ENCODE results near the gene TRIM43B.
"Not testable (repeated sequence)": the region's sequence is repeated elsewhere in the genome, so short reads cannot be mapped to it uniquely, and the experiment has no call there.

TRIM43B gene

GRCh38 chr2:95509408-95509807 lies 24.9 kb upstream of the TRIM43B start:
- TF ChIP-seq, protein P1, sequence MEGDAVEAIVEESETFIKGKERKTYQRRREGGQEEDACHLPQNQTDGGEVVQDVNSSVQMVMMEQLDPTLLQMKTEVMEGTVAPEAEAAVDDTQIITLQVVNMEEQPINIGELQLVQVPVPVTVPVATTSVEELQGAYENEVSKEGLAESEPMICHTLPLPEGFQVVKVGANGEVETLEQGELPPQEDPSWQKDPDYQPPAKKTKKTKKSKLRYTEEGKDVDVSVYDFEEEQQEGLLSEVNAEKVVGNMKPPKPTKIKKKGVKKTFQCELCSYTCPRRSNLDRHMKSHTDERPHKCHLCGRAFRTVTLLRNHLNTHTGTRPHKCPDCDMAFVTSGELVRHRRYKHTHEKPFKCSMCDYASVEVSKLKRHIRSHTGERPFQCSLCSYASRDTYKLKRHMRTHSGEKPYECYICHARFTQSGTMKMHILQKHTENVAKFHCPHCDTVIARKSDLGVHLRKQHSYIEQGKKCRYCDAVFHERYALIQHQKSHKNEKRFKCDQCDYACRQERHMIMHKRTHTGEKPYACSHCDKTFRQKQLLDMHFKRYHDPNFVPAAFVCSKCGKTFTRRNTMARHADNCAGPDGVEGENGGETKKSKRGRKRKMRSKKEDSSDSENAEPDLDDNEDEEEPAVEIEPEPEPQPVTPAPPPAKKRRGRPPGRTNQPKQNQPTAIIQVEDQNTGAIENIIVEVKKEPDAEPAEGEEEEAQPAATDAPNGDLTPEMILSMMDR (conservative IDR thresholded peaks at IDR 0.05; ENCODE audit: low read length) = no peak
- H3K4me3 ChIP-seq (ENCODE audit: low read length) = no peak overlapping the region
- DNase-seq (ENCODE audit: low read depth) = no peak

DNA sequence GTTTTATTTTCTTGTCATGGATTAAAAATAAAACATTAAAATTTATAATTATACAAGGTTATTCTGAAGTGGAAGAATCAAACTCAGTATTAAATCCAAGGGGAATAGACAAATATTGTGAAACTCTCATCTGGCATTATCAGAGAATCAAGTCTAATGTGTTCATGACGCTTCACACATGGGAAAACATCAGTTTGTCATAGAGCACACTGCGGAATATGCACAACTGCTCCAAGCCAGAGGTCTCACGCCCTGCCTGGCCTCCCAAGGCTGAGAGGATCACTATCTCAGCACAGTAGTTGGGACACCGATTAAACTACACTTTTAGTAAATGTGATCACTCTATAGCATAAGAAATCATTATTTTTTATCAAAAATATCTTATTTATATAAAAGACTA lies 20.7 kb upstream of the TRIM43B start:
- TF ChIP-seq, protein P1 (conservative IDR thresholded peaks at IDR 0.05; ENCODE audit: low read length) = no peak
- H3K4me3 ChIP-seq (ENCODE audit: low read length) = no peak overlapping the region
- no peak for DNase-seq (ENCODE audit: low read depth)

DNA sequence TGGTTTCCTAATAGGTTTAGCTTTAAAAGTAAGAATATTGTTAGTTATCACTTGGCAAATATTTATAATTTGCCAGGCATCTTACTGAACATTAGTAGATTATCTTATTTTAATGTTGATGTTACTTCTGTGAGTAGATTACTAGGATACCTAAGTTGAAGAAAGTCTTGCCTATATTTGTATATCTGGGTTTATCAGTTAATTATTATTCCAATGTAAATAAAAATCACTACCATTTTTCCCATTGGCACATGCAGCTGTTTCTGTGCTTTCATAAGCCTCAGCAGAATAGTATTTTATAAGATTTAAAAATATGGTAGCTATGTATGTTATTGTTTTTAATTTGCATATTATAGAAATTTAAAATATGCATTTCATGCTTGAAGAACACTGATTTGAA lies 16.3 kb upstream of the TRIM43B start:
- no peak for DNase-seq (ENCODE audit: low read depth)
- TF ChIP-seq, protein P1 (conservative IDR thresholded peaks at IDR 0.05; ENCODE audit: low read length) = no peak
- H3K4me3 ChIP-seq (ENCODE audit: low read length) = no peak overlapping the region

- DNase-seq (ENCODE audit: low read depth); H3K4me3 ChIP-seq (ENCODE audit: low read length): not testable (repeated sequence)
These were observed 7.5 kb upstream of the TRIM43B start for GRCh38 chr2:95492076-95492475.

- DNase-seq (ENCODE audit: low read depth); H3K4me3 ChIP-seq (ENCODE audit: low read length): not testable (repeated sequence)
These were observed 9.5 kb downstream of the TRIM43B start for GRCh38 chr2:95475025-95475424.

- not testable (repeated sequence) for H3K4me3 ChIP-seq (ENCODE audit: low read length); DNase-seq (ENCODE audit: low read depth)
These were observed 16.6 kb downstream of the TRIM43B start for GRCh38 chr2:95467984-95468383.

GRCh38 chr2:95466572-95466971 lies 18.0 kb downstream of the TRIM43B start:
- not testable (repeated sequence) for H3K4me3 ChIP-seq (ENCODE audit: low read length); DNase-seq (ENCODE audit: low read depth)

DNA sequence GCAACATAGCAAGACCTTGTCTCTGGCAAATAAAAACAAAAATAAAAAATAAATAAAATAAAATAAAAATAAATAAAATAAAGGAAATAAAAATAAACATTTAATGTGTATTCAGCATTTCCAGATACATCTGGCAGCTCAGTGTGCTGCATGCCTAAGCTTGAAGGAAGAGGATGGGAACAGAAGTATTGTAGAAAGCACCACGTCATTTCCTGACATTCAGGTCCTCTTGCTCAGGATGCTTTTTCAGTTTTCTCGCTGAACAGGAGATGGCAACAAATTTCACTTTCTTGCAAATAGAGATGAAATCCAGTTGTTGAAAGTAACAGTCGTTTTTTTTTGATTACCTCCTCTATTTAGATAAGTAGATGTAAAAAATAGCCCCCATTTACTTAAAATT lies 21.3 kb downstream of the TRIM43B start:
- not testable (repeated sequence) for H3K4me3 ChIP-seq (ENCODE audit: low read length); DNase-seq (ENCODE audit: low read depth)

- DNase-seq (ENCODE audit: low read depth); H3K4me3 ChIP-seq (ENCODE audit: low read length): not testable (repeated sequence)
These were observed 39.2 kb downstream of the TRIM43B start for GRCh38 chr2:95445317-95445716.

GRCh38 chr2:95442474-95443099 lies 42.0 kb downstream of the TRIM43B start:
- not testable (repeated sequence) for DNase-seq (ENCODE audit: low read depth); H3K4me3 ChIP-seq (ENCODE audit: low read length)

- not testable (repeated sequence) for H3K4me3 ChIP-seq (ENCODE audit: low read length); DNase-seq (ENCODE audit: low read depth)
These were observed 48.7 kb downstream of the TRIM43B start for GRCh38 chr2:95435872-95436209.

- DNase-seq (ENCODE audit: low read depth); H3K4me3 ChIP-seq (ENCODE audit: low read length): not testable (repeated sequence)
These were observed 49.2 kb downstream of the TRIM43B start for GRCh38 chr2:95435162-95435871.

DNA sequence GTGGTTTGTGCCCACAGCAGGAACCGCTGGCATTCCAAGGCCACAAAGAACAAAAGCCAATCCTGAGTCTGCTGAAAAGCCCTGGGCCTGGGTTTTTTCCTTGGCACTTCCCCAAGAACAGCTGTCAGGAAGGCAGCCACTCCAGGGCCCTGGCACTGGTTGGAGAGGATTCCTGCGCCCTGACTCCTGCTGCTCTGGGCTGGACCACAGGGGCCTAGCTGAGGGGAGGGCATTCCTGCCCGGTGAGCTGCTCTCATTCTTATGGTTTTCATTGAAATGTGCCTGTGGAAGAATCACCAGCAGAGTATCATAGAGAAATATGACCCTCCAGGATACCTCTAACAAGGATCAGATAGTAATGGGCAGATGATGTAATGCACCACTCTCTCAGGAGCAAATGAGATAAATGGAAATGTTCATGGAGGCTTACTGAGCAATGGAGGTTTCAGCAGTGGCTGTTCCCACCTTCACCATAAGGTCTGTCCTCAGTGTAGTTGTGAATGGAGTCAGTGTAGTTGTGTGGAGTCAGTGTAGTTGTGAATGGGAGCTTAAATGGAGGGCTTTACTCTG lies 50.0 kb downstream of the TRIM43B start:
- DNase-seq (ENCODE audit: low read depth) = peak; percentile 80
- H3K4me3 ChIP-seq (ENCODE audit: low read length) = not testable (repeated sequence)

- peak; percentile 43 for DNase-seq (ENCODE audit: low read depth)
- not testable (repeated sequence) for H3K4me3 ChIP-seq (ENCODE audit: low read length)
These were observed 50.6 kb downstream of the TRIM43B start for GRCh38 chr2:95433973-95434372.

DNA sequence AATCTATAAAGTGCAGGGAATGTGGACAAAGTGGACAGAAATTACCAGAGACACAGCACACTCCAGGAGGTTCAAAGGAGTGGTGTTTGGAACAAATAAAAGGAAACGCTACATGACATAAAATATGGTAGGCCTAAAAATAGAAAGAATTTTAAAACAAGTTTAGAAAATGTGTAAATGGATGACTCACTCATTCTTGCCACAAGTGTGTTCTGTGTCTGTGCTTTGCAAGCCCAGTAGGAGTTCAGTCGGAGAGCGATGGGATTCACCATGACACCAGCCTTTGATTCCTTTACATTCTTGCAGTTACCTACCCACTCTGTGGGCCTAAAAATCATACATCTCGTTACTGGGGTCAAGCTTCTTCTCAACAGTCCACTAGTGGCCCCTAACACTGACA lies 51.2 kb downstream of the TRIM43B start:
- not testable (repeated sequence) for DNase-seq (ENCODE audit: low read depth); H3K4me3 ChIP-seq (ENCODE audit: low read length)

GRCh38 chr2:95429748-95430467 lies 54.6 kb downstream of the TRIM43B start:
- H3K4me3 ChIP-seq (ENCODE audit: low read length); DNase-seq (ENCODE audit: low read depth): not testable (repeated sequence)
